HG03378 (cell line): Measurements from ENCODE around the gene USP43.

ENCODE experiments used
- ATAC-seq: cut with Tn5 transposase; IDR thresholded peaks from one replicate; pipeline ENCODE4 v1.9.1; 2021; ENCODE audit warnings: mild to moderate bottlenecking, moderate library complexity; ENCODE audit not compliant: unreplicated experiment

The USP43 gene

DNA sequence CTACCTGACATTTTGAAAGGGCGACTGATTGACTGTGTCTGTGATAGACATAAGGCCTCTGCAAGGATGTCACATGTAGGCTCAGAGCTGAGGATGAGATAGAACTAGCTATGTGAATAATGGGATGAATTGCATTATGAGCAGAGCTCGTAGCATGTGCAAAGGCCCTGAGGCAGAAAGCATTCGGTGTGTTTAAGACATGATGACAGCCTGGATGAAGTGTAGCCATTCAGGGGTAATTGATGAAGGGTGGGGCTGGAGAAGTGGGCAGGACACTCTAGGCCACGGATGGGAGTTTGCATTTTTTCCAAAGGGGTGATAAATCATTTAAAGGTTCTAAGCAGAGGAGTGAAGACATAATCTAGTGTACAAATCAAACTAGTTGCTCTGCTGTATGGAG lies 62.6 kb downstream of the USP43 start:
- ATAC-seq: no peak

- ATAC-seq: no peak
These were observed 69.5 kb downstream of the USP43 start for GRCh38 chr17:9714801-9715200.

- ATAC-seq: no peak
These were observed 70.2 kb downstream of the USP43 start for GRCh38 chr17:9715503-9716016.

DNA sequence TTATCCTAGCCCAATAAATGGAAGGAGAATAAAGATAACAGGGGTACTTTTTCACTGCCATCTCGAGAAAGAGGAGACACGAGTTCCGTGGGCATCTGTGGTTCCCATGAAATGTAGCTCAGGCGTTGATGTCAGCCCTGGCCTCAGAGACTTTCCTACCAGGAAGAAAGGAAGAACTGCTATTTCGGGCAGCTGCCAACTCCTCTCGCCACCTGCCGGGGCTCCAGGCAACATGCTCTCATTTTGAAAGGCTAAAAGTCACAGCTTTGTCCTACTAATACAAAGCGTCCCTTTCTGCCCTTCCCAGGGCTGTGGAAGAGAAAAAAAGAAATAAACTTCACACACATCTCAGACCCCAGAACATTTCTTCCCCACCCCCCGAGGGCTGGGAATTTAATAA lies 80.3 kb downstream of the USP43 start:
- ATAC-seq: no peak

GRCh38 chr17:9726291-9726690 lies 81.0 kb downstream of the USP43 start:
- ATAC-seq: no peak

GRCh38 chr17:9728005-9728404 lies 82.7 kb downstream of the USP43 start:
- ATAC-seq: no peak

- ATAC-seq: no peak
These were observed 83.2 kb downstream of the USP43 start for GRCh38 chr17:9728564-9728963.

GRCh38 chr17:9729034-9729650 lies 83.8 kb downstream of the USP43 start:
- no peak for ATAC-seq

DNA sequence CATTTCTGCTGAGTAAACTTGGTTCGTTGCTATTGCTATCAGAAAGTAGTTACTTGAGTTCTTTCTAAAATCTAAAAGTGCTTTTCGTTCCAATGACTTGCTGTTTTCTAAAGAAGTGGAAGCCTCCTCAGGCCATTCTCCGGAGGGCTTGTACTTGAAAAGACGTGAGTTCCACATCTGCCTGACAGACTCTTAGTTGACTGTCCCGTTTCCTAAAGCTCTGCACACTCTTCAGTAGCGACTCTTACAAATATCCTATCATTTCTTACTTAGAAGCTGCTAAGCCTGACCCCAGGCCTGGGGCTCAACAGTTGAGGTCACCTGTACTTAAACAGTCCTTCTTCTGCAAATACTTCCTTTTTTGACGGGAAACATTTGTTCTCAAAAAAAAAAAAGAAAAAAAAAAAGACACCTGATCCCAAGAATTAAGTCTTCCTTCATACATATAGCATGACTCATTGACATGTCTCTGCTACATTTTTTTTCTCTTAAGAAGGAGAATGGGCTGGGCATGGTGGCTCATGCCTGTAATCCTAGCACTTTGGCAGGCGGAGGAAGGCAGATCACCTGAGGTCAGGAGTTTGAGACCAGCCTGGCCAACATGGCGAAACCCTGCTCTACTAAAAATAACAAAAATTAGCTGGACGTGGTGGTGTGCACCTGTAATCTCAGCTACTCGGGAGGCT lies 84.6 kb downstream of the USP43 start:
- ATAC-seq: no peak

DNA sequence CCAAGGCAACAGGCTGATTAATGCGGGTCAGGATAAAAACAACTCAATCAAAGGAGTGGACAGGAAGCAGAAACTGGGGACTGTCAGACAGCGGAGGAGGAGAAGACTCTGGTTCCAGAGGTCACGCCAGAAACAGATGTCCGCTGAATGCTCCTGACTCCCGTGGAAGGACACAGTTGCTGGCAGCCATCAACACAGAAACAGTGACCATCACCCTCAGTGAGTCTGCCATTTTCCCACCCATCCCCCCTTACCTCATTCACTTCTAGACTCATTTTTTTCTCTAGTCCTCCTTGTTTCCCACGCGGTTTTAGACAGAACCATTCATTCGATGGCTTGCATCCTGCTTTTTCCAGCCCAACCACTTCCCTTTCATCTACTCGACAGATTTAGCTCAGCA lies 105.2 kb downstream of the USP43 start:
- ATAC-seq: no peak

DNA sequence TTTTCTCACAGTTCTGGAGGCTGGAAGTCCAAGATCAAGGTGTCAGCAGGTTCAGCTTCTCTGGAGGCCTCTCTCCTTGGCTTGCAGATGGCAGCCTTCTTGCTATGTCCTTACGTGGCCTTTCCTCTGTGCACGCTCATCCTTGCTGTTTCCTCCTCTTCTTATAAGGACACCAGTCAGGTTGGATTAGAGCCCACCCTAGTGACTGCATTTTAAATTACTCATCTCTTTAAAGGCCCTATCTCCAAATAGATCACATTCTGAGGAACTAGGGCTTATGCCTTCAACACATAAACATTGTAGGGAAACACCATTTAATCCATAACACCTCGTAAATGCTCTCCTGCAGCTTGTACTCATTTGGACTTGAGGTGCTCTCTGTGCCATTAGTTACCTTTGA lies 109.8 kb downstream of the USP43 start:
- no peak for ATAC-seq

- ATAC-seq: no peak
These were observed 114.9 kb downstream of the USP43 start for GRCh38 chr17:9760266-9760665.

DNA sequence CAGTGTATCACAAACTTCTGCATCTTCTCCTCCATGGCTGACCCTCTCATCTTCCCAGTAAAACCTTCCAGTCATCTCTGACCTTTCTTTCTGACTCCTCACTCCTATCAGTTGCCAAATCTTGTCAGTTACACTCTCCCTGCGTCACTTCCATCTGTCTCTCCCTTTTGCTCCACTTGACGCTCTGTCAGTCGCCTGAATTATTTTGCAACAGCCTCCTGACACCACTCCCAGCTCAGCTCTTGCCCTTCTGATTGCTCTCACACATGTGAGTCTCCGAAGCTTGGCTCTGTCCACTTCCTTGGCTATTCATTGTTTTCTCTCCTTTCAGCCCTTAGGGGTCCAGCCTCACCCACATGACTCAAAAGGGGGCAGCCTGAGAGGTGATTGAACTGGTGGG lies 118.3 kb downstream of the USP43 start:
- ATAC-seq: no peak

DNA sequence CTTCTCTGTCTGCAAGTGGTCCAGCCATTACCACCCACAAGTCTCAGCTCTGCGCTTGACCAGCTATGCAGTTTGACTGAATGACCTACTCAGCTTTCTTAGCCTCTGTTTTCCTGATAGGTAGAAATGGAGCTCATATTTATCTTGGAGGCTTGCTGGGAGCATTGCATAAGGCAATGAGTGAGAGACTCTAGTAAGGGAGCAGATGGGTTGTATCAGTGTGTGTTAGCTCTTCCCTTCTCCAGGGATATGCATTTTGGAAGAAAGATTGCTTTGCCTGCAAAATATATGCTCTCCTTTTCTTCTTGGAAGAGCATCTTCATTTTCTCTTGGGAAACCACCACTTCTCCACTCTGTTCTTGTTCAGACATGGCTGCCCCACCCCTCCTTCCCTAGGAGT lies 120.0 kb downstream of the USP43 start:
- no peak for ATAC-seq

- ATAC-seq: no peak
These were observed 121.7 kb downstream of the USP43 start for GRCh38 chr17:9766970-9767369.

GRCh38 chr17:9767432-9767991 lies 122.2 kb downstream of the USP43 start:
- no peak for ATAC-seq

- ATAC-seq: no peak
These were observed 123.1 kb downstream of the USP43 start for GRCh38 chr17:9768381-9768934.

DNA sequence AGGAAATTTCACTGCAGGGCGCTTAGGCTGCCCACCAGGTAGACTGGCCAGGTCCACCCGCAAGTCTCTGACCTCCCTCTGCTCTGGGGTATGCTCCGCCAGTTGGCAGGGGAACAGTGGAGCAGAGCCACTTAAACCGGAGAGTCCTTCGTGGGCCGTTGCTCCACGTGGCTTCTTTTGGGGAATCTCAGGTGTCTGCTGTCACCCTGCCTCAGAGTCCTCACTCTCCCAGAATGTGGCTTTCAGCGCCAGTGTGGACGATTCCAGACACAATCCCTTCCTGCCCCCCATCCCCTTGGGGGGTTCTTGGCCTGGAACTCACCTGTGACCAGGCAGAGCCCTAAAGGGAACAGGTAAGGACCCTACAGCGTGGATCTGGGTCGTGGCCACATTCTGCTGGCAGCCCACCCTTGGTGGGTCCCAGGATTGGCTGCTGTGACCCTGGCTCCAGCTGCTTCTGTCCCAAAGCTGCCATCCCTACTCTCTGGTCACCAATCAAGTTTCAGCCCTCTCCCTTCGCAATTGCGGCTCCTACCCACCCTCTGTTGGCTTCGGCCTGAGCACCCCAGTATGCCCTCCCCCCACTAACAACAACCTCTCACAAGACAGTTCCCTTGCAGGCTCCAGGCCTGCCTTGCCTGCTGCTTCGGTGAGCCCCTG lies 123.8 kb downstream of the USP43 start:
- no peak for ATAC-seq

DNA sequence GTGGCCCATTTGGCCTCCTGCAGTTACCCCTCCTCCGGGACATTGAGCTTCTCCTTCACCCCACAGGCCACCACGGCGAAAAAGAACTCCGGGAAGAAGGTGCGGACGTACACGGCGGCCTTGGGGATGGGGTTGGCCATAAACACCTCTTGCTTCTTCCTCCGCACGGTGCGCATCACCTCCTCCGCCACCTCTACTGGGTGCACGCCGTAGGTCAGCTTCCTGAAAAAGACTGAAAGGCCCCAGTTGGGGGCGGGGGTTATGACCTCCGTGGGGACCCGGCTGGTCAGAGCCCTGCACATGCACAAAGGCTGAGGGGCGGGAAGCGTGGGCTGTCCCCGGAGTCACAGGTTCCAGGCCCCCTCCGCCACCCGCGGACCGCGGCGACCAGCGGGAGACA lies 126.1 kb downstream of the USP43 start:
- ATAC-seq: no peak

DNA sequence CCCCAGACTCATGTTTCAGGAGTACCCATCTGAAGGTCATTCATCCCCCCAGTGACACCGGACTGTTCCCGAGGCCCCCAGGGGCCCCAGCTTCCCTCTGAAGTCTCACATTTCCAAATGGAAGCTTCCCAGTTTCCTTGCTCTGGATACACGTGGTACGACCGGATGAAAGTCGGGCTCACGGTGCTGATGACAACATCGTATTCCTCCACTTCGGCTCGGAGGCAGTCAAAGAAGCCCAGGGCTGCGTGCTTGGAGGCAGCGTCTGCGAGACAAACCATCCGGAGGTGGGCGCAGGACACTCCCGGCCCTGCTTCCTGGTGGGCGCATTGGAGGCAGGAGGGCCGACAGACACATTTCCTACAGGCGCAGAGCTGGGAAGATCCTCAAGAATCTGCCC lies 127.3 kb downstream of the USP43 start:
- no peak for ATAC-seq

DNA sequence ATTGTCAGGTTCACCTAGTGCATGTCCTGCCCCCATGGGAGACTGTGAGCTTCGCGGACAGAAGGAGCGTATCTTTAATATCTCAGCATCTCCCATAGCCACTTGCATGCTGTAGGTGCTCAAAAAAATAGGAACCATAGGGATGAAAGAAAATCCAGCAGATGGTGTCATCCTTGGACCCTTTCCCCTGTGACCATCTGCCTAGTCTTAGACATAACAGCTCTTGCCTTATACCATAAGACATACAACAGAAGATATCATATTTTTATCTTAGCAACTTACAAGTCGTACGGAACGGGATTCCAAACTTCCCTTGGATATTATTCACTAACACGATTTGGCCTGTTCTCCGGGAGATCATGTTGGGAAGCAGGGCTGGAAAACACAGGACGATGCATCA lies 131.6 kb downstream of the USP43 start:
- ATAC-seq: no peak
